HEK293 (cell line): ENCODE measurements around the gene NOXO1.

Source experiments
- EGR2 ChIP-seq: fragments of 450-650 bp; formaldehyde crosslinking; IDR thresholded peaks from 2 replicates; pipeline ENCODE4 v1.5.1; 2016; ENCODE audit warnings: low read depth, missing biosample characterization, missing genetic modification characterization
- GLI4 ChIP-seq: fragments of 450-650 bp; formaldehyde crosslinking; IDR thresholded peaks from 2 replicates; pipeline ENCODE4 v1.5.1; 2016; ENCODE audit warnings: missing biosample characterization, missing genetic modification characterization
- KLF10 ChIP-seq: fragments of 450-650 bp; IDR thresholded peaks from 2 replicates; pipeline ENCODE4 v1.5.1; 2018; ENCODE audit warnings: missing biosample characterization, mild to moderate bottlenecking, missing genetic modification characterization
- KLF9 ChIP-seq: fragments of 450-650 bp; formaldehyde crosslinking; IDR thresholded peaks from 2 replicates; pipeline ENCODE4 v1.5.1; 2016; ENCODE audit warnings: missing biosample characterization, missing genetic modification characterization, low read depth
- MEIS1 ChIP-seq: sonication (generic); formaldehyde crosslinking; IDR thresholded peaks from 2 replicates; pipeline ENCODE4 v1.8.1; 2022; ENCODE audit warnings: missing genetic modification reagents, mild to moderate bottlenecking, borderline replicate concordance
- SCRT1 ChIP-seq: fragments of 450-650 bp; formaldehyde crosslinking; IDR thresholded peaks from 2 replicates; pipeline ENCODE4 v1.5.1; 2016; ENCODE audit warnings: missing biosample characterization, missing genetic modification characterization, borderline replicate concordance
- SP3 ChIP-seq: fragments of 450-650 bp; formaldehyde crosslinking; IDR thresholded peaks from 2 replicates; pipeline ENCODE4 v1.5.1; 2016; ENCODE audit warnings: missing biosample characterization, missing genetic modification characterization
- TRIM28 ChIP-seq: IDR thresholded peaks from 2 replicates; pipeline ENCODE4 v1.6.1; 2011; ENCODE audit warnings: low read length, control low read depth, borderline replicate concordance
- ZBTB17 ChIP-seq: fragments of 450-650 bp; formaldehyde crosslinking; IDR thresholded peaks from 2 replicates; pipeline ENCODE4 v1.5.1; 2016; ENCODE audit warnings: missing biosample characterization, missing genetic modification characterization
- ZEB2 ChIP-seq: fragments of 450-650 bp; formaldehyde crosslinking; IDR thresholded peaks from 2 replicates; pipeline ENCODE4 v1.5.1; 2016; ENCODE audit warnings: missing biosample characterization, missing genetic modification characterization
- ZFHX2 ChIP-seq: fragments of 450-650 bp; formaldehyde crosslinking; conservative IDR thresholded peaks from 2 replicates; pipeline ENCODE4 v1.5.1; 2016; ENCODE audit warnings: missing biosample characterization, missing genetic modification characterization
- ZNF112 ChIP-seq: fragments of 450-650 bp; formaldehyde crosslinking; IDR thresholded peaks from 2 replicates; pipeline ENCODE4 v1.5.0; 2017; ENCODE audit warnings: missing biosample characterization, missing genetic modification characterization
- ZNF121 ChIP-seq: fragments of 450-650 bp; formaldehyde crosslinking; IDR thresholded peaks from 2 replicates; pipeline ENCODE4 v1.5.1; 2016; ENCODE audit warnings: missing biosample characterization, missing genetic modification characterization
- ZNF132 ChIP-seq: fragments of 450-650 bp; formaldehyde crosslinking; IDR thresholded peaks from 2 replicates; pipeline ENCODE4 v1.5.1; 2017; ENCODE audit warnings: missing biosample characterization, missing genetic modification characterization, borderline replicate concordance
- ZNF184 ChIP-seq: fragments of 450-650 bp; IDR thresholded peaks from 2 replicates; pipeline ENCODE4 v1.5.1; 2018; ENCODE audit warnings: missing biosample characterization, mild to moderate bottlenecking, missing genetic modification characterization
- ZNF292 ChIP-seq: fragments of 450-650 bp; formaldehyde crosslinking; IDR thresholded peaks from 2 replicates; pipeline ENCODE4 v1.5.1; 2016; ENCODE audit warnings: low read depth, missing biosample characterization, missing genetic modification characterization, borderline replicate concordance
- ZNF302 ChIP-seq: fragments of 450-650 bp; formaldehyde crosslinking; IDR thresholded peaks from 2 replicates; pipeline ENCODE4 v1.5.1; 2016; ENCODE audit warnings: missing biosample characterization, missing genetic modification characterization, low read depth
- ZNF350 ChIP-seq: fragments of 450-650 bp; formaldehyde crosslinking; IDR thresholded peaks from 2 replicates; pipeline ENCODE4 v1.5.0; 2017; ENCODE audit warnings: missing biosample characterization, mild to moderate bottlenecking, missing genetic modification characterization
- ZNF521 ChIP-seq: fragments of 450-650 bp; formaldehyde crosslinking; IDR thresholded peaks from 2 replicates; pipeline ENCODE4 v1.5.1; 2017; ENCODE audit warnings: missing biosample characterization, mild to moderate bottlenecking, missing genetic modification characterization
- ZNF548 ChIP-seq: fragments of 450-650 bp; formaldehyde crosslinking; IDR thresholded peaks from 2 replicates; pipeline ENCODE4 v1.5.1; 2016; ENCODE audit warnings: missing biosample characterization, missing genetic modification characterization
- ZNF555 ChIP-seq: fragments of 450-650 bp; formaldehyde crosslinking; conservative IDR thresholded peaks from 2 replicates; pipeline ENCODE4 v1.5.1; 2017; ENCODE audit warnings: missing biosample characterization, mild to moderate bottlenecking, missing genetic modification characterization, inconsistent platforms
- ZNF561 ChIP-seq: fragments of 450-650 bp; IDR thresholded peaks from 2 replicates; pipeline ENCODE4 v1.5.1; 2018; ENCODE audit warnings: missing biosample characterization, missing genetic modification characterization, borderline replicate concordance
- ZNF596 ChIP-seq: fragments of 450-650 bp; IDR thresholded peaks from 2 replicates; pipeline ENCODE4 v1.5.0; 2018; ENCODE audit warnings: missing biosample characterization, mild to moderate bottlenecking, missing genetic modification characterization, moderate library complexity
- ZNF621 ChIP-seq: fragments of 450-650 bp; formaldehyde crosslinking; IDR thresholded peaks from 2 replicates; pipeline ENCODE4 v1.5.1; 2017; ENCODE audit warnings: missing biosample characterization, missing genetic modification characterization
- ZNF623 ChIP-seq: fragments of 450-650 bp; formaldehyde crosslinking; IDR thresholded peaks from 2 replicates; pipeline ENCODE4 v1.5.1; 2016; ENCODE audit warnings: missing biosample characterization, missing genetic modification characterization
- ZNF658 ChIP-seq: fragments of 450-650 bp; formaldehyde crosslinking; IDR thresholded peaks from 2 replicates; pipeline ENCODE4; 2016; ENCODE audit warnings: missing biosample characterization, missing genetic modification characterization
- ZNF692 ChIP-seq: fragments of 450-650 bp; formaldehyde crosslinking; IDR thresholded peaks from 2 replicates; pipeline ENCODE4 v1.5.1; 2016; ENCODE audit warnings: missing biosample characterization, missing genetic modification characterization
- ZNF747 ChIP-seq: fragments of 450-650 bp; formaldehyde crosslinking; IDR thresholded peaks from 2 replicates; pipeline ENCODE4 v1.5.1; 2016; ENCODE audit warnings: missing biosample characterization, missing genetic modification characterization
- ZNF768 ChIP-seq: fragments of 450-650 bp; formaldehyde crosslinking; IDR thresholded peaks from 2 replicates; pipeline ENCODE4 v1.5.1; 2018; ENCODE audit warnings: missing biosample characterization, mild to moderate bottlenecking, missing genetic modification characterization
- ZNF777 ChIP-seq: fragments of 450-650 bp; formaldehyde crosslinking; IDR thresholded peaks from 2 replicates; pipeline ENCODE4 v1.5.1; 2017; ENCODE audit warnings: missing biosample characterization, missing genetic modification characterization, borderline replicate concordance
- ZSCAN16 ChIP-seq: fragments of 450-650 bp; formaldehyde crosslinking; IDR thresholded peaks from 2 replicates; pipeline ENCODE4 v1.5.1; 2016; ENCODE audit warnings: missing biosample characterization, missing genetic modification characterization
- TF ChIP-seq, protein P1 (sequence below): fragments of 450-650 bp; formaldehyde crosslinking; IDR thresholded peaks from 2 replicates; pipeline ENCODE4 v1.5.1; 2016; ENCODE audit warnings: missing biosample characterization, missing genetic modification characterization
- TF ChIP-seq, protein P2 (sequence below): fragments of 450-650 bp; formaldehyde crosslinking; IDR thresholded peaks from 2 replicates; pipeline ENCODE4 v1.5.1; 2016; ENCODE audit warnings: missing biosample characterization, missing genetic modification characterization, borderline replicate concordance

NOXO1 gene

GRCh38 chr16:1929578-1930337 lies 51.5 kb downstream of the NOXO1 start (continued):
- TF ChIP-seq, protein P1, sequence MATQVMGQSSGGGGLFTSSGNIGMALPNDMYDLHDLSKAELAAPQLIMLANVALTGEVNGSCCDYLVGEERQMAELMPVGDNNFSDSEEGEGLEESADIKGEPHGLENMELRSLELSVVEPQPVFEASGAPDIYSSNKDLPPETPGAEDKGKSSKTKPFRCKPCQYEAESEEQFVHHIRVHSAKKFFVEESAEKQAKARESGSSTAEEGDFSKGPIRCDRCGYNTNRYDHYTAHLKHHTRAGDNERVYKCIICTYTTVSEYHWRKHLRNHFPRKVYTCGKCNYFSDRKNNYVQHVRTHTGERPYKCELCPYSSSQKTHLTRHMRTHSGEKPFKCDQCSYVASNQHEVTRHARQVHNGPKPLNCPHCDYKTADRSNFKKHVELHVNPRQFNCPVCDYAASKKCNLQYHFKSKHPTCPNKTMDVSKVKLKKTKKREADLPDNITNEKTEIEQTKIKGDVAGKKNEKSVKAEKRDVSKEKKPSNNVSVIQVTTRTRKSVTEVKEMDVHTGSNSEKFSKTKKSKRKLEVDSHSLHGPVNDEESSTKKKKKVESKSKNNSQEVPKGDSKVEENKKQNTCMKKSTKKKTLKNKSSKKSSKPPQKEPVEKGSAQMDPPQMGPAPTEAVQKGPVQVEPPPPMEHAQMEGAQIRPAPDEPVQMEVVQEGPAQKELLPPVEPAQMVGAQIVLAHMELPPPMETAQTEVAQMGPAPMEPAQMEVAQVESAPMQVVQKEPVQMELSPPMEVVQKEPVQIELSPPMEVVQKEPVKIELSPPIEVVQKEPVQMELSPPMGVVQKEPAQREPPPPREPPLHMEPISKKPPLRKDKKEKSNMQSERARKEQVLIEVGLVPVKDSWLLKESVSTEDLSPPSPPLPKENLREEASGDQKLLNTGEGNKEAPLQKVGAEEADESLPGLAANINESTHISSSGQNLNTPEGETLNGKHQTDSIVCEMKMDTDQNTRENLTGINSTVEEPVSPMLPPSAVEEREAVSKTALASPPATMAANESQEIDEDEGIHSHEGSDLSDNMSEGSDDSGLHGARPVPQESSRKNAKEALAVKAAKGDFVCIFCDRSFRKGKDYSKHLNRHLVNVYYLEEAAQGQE = no peak
- no peak for TF ChIP-seq TRIM28
- TF ChIP-seq ZNF555 (tag by site-specific recombination) = no peak
- no peak for TF ChIP-seq ZEB2 (tag by site-specific recombination)
- TF ChIP-seq EGR2 (tag by site-specific recombination) = no peak
- TF ChIP-seq SCRT1 (tag by site-specific recombination) = no peak
- no peak for TF ChIP-seq ZNF596 (tag by site-specific recombination)
- TF ChIP-seq ZNF132 (tag by site-specific recombination) = no peak
- TF ChIP-seq ZNF777 = peak; percentile 73
- TF ChIP-seq ZNF292 (tag by site-specific recombination) = no peak
- no peak for TF ChIP-seq ZBTB17 (tag by site-specific recombination)
- TF ChIP-seq ZNF621 = no peak
- TF ChIP-seq ZNF623 (tag by site-specific recombination) = no peak
- TF ChIP-seq ZNF561 = peak; percentile 92
- TF ChIP-seq GLI4 = no peak
- TF ChIP-seq, protein P2, sequence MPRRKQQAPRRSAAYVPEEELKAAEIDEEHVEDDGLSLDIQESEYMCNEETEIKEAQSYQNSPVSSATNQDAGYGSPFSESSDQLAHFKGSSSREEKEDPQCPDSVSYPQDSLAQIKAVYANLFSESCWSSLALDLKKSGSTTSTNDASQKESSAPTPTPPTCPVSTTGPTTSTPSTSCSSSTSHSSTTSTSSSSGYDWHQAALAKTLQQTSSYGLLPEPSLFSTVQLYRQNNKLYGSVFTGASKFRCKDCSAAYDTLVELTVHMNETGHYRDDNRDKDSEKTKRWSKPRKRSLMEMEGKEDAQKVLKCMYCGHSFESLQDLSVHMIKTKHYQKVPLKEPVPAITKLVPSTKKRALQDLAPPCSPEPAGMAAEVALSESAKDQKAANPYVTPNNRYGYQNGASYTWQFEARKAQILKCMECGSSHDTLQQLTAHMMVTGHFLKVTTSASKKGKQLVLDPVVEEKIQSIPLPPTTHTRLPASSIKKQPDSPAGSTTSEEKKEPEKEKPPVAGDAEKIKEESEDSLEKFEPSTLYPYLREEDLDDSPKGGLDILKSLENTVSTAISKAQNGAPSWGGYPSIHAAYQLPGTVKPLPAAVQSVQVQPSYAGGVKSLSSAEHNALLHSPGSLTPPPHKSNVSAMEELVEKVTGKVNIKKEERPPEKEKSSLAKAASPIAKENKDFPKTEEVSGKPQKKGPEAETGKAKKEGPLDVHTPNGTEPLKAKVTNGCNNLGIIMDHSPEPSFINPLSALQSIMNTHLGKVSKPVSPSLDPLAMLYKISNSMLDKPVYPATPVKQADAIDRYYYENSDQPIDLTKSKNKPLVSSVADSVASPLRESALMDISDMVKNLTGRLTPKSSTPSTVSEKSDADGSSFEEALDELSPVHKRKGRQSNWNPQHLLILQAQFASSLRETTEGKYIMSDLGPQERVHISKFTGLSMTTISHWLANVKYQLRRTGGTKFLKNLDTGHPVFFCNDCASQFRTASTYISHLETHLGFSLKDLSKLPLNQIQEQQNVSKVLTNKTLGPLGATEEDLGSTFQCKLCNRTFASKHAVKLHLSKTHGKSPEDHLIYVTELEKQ (tag by site-specific recombination) = no peak
- peak; percentile 79 for TF ChIP-seq KLF9 (tag by site-specific recombination)
- TF ChIP-seq MEIS1 (CRISPR knock-in tag) = no peak
- no peak for TF ChIP-seq ZNF747 (tag by site-specific recombination)
- TF ChIP-seq ZNF548 (tag by site-specific recombination) = no peak
- no peak for TF ChIP-seq ZNF112 (tag by site-specific recombination)
- no peak for TF ChIP-seq ZNF521
- TF ChIP-seq ZSCAN16 (tag by site-specific recombination) = no peak
- TF ChIP-seq KLF10 (tag by site-specific recombination) = peak; percentile 80; the same call in 1 of the 2 replicates
- TF ChIP-seq ZNF302 (tag by site-specific recombination) = no peak
- peak; percentile 54; the same call in 1 of the 2 replicates for TF ChIP-seq ZNF692 (tag by site-specific recombination)
- no peak for TF ChIP-seq SP3 (tag by site-specific recombination)
- TF ChIP-seq ZNF184 (tag by site-specific recombination) = peak; percentile 48; the same call in 1 of the 2 replicates
- TF ChIP-seq ZNF768 = no peak
- no peak for TF ChIP-seq ZNF121 (tag by site-specific recombination)
- peak; percentile 39; the same call in 1 of the 2 replicates for TF ChIP-seq ZFHX2 (tag by site-specific recombination)
- no peak for TF ChIP-seq ZNF658
- TF ChIP-seq ZNF350 (tag by site-specific recombination) = no peak
